ENCODE results near the gene GRHL1. TPM values are rescaled to one million over a fixed set of nuclear protein-coding genes. Genes with fewer than 3 reads are reported as not detected.

Gene GRHL1
- total and polyA plus RNA-seq, 3 donors from 2014 or later, result 4.6 to 8.3 (median 8.0) TPM

GRCh38 chr2:9991221-9991620 is 39.7 kb downstream of the GRHL1 start:
- Histone ChIP-seq H3K4me3 (no peak overlapping the region), H3K4me1 (peaks cover 7% of the 10 kb centered on the region), H3K27me3 (no peaks in the 10 kb centered on the region), H3K9me3 (no peaks in the 10 kb centered on the region), H3K27ac (no peak overlapping the region), H3K36me3 (ENCODE audit: low read depth, missing control alignments) (no peaks in the 10 kb centered on the region)
- 67 to 89% methylated on average over 1 of the region's 1 CpG for WGBS, 2 donors
- no peak for TF ChIP-seq CTCF (IDR thresholded peaks at IDR 0.05)
- intact Hi-C loops (cut with DNase I; ENCODE audit: low total_unique reads), result no loop called here
- no peak for DNase-seq

- Histone ChIP-seq H3K4me1 (peaks cover 7% of the 10 kb centered on the region), H3K27ac (no peak overlapping the region), H3K4me3 (no peak overlapping the region), H3K27me3 (no peaks in the 10 kb centered on the region), H3K9me3 (no peaks in the 10 kb centered on the region), H3K36me3 (ENCODE audit: low read depth, missing control alignments) (no peaks in the 10 kb centered on the region)
- TF ChIP-seq CTCF (IDR thresholded peaks at IDR 0.05) (no peak), POLR2A (IDR thresholded peaks at IDR 0.05) (no peak)
- intact Hi-C loops (cut with DNase I; ENCODE audit: low total_unique reads), result no loop called here
- 72 to 82% methylated on average over 6 of the region's 6 CpGs for WGBS, 2 donors
- DNase-seq, result no peak
These were observed 40.4 kb downstream of the GRHL1 start for GRCh38 chr2:9991829-9992273.

GRCh38 chr2:9992427-9993187 is 41.1 kb downstream of the GRHL1 start:
- Histone ChIP-seq H3K27me3 (no peaks in the 10 kb centered on the region), H3K9me3 (no peaks in the 10 kb centered on the region), H3K36me3 (ENCODE audit: low read depth, missing control alignments) (no peaks in the 10 kb centered on the region), H3K27ac (no peak overlapping the region), H3K4me3 (no peak overlapping the region), H3K4me1 (peaks cover 7% of the 10 kb centered on the region)
- no peak for TF ChIP-seq POLR2A (IDR thresholded peaks at IDR 0.05)
- no peak for TF ChIP-seq CTCF (IDR thresholded peaks at IDR 0.05)
- DNase-seq, result no peak
- intact Hi-C loops (cut with DNase I; ENCODE audit: low total_unique reads), result no loop called here
- 67 to 72% methylated on average over 9 of the region's 9 CpGs for WGBS, 2 donors

GRCh38 chr2:9993488-9994165 is 42.1 kb downstream of the GRHL1 start:
- no peak for DNase-seq
- Histone ChIP-seq H3K27ac (no peak overlapping the region), H3K4me1 (peaks cover 7% of the 10 kb centered on the region), H3K4me3 (no peak overlapping the region), H3K27me3 (no peaks in the 10 kb centered on the region), H3K36me3 (ENCODE audit: low read depth, missing control alignments) (no peaks in the 10 kb centered on the region), H3K9me3 (no peaks in the 10 kb centered on the region)
- TF ChIP-seq POLR2A (IDR thresholded peaks at IDR 0.05) (no peak), CTCF (IDR thresholded peaks at IDR 0.05) (no peak)
- 71 to 77% methylated on average over 6 of the region's 6 CpGs for WGBS, 2 donors
- intact Hi-C loops (cut with DNase I; ENCODE audit: low total_unique reads), result no loop called here

Measured in testis (tissue), 3 donors.